GM19099 (cell line): ENCODE measurements around the gene DMKN.

Experiments
- POLR2A ChIP-seq: IDR thresholded peaks from 3 replicates; pipeline ENCODE4 v1.6.1; 2011; ENCODE audit warnings: low read depth; ENCODE audit not compliant: insufficient read length; ENCODE audit errors: extremely low read depth

Gene DMKN

GRCh38 chr19:35513628-35514281 is at the start of gene DMKN:
Gene DMKN, minus strand, starts transcription at chr19:35513649. Its CDS starts 174 bp downstream, at chr19:35513475.
- no peak for TF ChIP-seq POLR2A

- TF ChIP-seq POLR2A, result no peak
Observed at GRCh38 chr19:35562776-35563175, 49.3 kb upstream of the DMKN start.

GRCh38 chr19:35562336-35562735 is 48.9 kb upstream of the DMKN start:
- TF ChIP-seq POLR2A, result no peak

GRCh38 chr19:35561436-35561835 is 48.0 kb upstream of the DMKN start:
- no peak for TF ChIP-seq POLR2A

- TF ChIP-seq POLR2A, result no peak
Observed at GRCh38 chr19:35560677-35561076, 47.2 kb upstream of the DMKN start.

GRCh38 chr19:35560271-35560670 is 46.8 kb upstream of the DMKN start:
- no peak for TF ChIP-seq POLR2A

- TF ChIP-seq POLR2A, result no peak
Observed at GRCh38 chr19:35559781-35560180, 46.3 kb upstream of the DMKN start.

GRCh38 chr19:35559281-35559659 is 45.8 kb upstream of the DMKN start:
- no peak for TF ChIP-seq POLR2A

GRCh38 chr19:35558400-35559280 is 45.2 kb upstream of the DMKN start:
- no peak for TF ChIP-seq POLR2A

GRCh38 chr19:35557539-35558399 is 44.3 kb upstream of the DMKN start:
- TF ChIP-seq POLR2A, result no peak

GRCh38 chr19:35556846-35557538 is 43.5 kb upstream of the DMKN start:
- no peak for TF ChIP-seq POLR2A

GRCh38 chr19:35556025-35556590 is 42.7 kb upstream of the DMKN start:
- TF ChIP-seq POLR2A, result no peak

GRCh38 chr19:35555301-35556005 is 42.0 kb upstream of the DMKN start:
- no peak for TF ChIP-seq POLR2A

GRCh38 chr19:35554076-35554475 is 40.6 kb upstream of the DMKN start:
- TF ChIP-seq POLR2A, result no peak
